ACC112 (cell line): ENCODE results near the gene PTPRN2.
"Not testable (repeated sequence)": the region's sequence is repeated elsewhere in the genome, so short reads cannot be mapped to it uniquely, and the experiment has no call there.

Experiments
- H2AFZ ChIP-seq: fragments of 200-600 bp; sonication (generic); one replicate; pipeline ENCODE4 v1.6.0; 2017; ENCODE audit warnings: antibody characterized with exemption, low read length; ENCODE audit not compliant: unreplicated experiment
- H3K27ac ChIP-seq: fragments of 200-600 bp; sonication (generic); 2 replicates; pipeline ENCODE4 v1.5.1; 2014; ENCODE audit warnings: low read depth, mild to moderate bottlenecking, antibody characterized with exemption, low read length, moderate library complexity
- H3K27me3 ChIP-seq: fragments of 200-600 bp; sonication (generic); 2 replicates; pipeline ENCODE4 v1.6.1; 2014; ENCODE audit warnings: mild to moderate bottlenecking, antibody characterized with exemption, low read length, moderate library complexity, mixed read lengths; ENCODE audit not compliant: insufficient read depth
- H3K36me3 ChIP-seq: fragments of 200-600 bp; sonication (generic); 2 replicates; pipeline ENCODE4 v1.6.1; 2016; ENCODE audit warnings: mild to moderate bottlenecking, antibody characterized with exemption, low read length, moderate library complexity, mixed read lengths; ENCODE audit not compliant: insufficient read depth
- H3K4me1 ChIP-seq: fragments of 200-600 bp; sonication (generic); one replicate; pipeline ENCODE4 v1.6.1; 2016; ENCODE audit warnings: low read length, mixed read lengths; ENCODE audit not compliant: insufficient read depth, unreplicated experiment, control insufficient read depth
- H3K4me3 ChIP-seq: fragments of 200-600 bp; sonication (generic); 2 replicates; pipeline ENCODE4 v1.5.1; 2014; ENCODE audit warnings: mild to moderate bottlenecking, low read depth, low read length
- H3K79me2 ChIP-seq: fragments of 200-600 bp; sonication (generic); one replicate; pipeline ENCODE4 v1.6.0; 2016; ENCODE audit warnings: low read length; ENCODE audit not compliant: control insufficient read depth, unreplicated experiment, insufficient read depth

Gene PTPRN2

DNA sequence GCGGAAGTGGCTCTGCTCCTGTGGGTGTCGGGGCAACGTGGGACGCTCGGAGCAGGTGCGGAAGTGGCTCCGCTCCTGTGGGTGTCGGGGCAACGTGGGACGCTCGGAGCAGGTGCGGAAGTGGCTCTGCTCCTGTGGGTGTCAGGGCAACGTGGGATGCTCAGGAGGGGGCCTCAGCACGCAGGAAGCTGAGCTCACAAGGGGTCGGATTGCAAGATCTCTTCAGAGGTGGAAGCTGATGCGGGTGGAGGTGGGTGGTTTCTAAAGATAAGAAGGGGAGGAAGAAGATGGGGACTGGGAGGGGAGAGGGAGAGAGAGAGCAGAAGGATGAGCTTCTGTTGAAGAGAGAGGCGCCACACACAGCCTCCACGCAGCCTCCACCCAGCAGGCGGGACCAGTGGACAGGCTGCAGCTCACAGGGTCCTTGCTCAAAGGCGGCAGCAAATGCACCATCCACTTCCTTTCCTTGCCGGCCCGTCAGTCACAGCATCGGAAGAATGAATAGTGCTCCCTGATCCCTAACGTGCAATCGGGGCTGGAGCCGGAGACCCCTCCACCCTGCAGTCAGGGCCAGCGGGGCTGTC is 78.7 kb downstream of the PTPRN2 start:
- no peaks in the 10 kb centered on the region for H3K4me1 ChIP-seq
- H3K27ac ChIP-seq: no peak overlapping the region
- no peak overlapping the region for H2AFZ ChIP-seq
- no peaks in the 10 kb centered on the region for H3K79me2 ChIP-seq
- H3K36me3 ChIP-seq: no peaks in the 10 kb centered on the region
- no peaks in the 10 kb centered on the region for H3K27me3 ChIP-seq
- H3K4me3 ChIP-seq: no peak overlapping the region

GRCh38 chr7:158508321-158508720 is 79.3 kb downstream of the PTPRN2 start:
- H3K79me2 ChIP-seq, H3K4me3 ChIP-seq, H3K36me3 ChIP-seq, H2AFZ ChIP-seq, H3K4me1 ChIP-seq, H3K27me3 ChIP-seq, H3K27ac ChIP-seq: not testable (repeated sequence)

GRCh38 chr7:158507917-158508316 is 79.7 kb downstream of the PTPRN2 start:
- no peaks in the 10 kb centered on the region for H3K79me2 ChIP-seq
- no peak overlapping the region for H3K4me3 ChIP-seq
- no peak overlapping the region for H2AFZ ChIP-seq
- no peaks in the 10 kb centered on the region for H3K27me3 ChIP-seq
- H3K27ac ChIP-seq: no peak overlapping the region
- H3K4me1 ChIP-seq: no peaks in the 10 kb centered on the region
- H3K36me3 ChIP-seq: no peaks in the 10 kb centered on the region

DNA sequence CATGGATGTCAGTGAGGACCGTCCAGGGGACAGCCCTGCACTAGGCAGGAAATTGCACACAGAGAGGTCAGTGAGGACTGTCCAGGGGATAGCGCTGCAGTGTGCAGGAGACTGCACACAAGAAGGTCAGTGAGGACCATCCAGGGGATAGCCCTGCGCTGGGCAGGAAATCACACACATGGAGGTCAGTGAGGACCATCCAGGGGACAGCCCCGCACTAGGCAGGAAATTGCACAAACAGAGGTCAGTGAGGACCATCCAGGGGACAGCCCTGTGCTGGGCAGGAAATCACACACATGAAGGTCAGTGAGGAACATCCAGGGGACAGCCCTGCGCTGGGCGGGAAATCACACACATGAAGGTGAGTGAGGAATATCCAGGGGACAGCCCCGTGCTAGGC is 80.4 kb downstream of the PTPRN2 start:
- H3K27ac ChIP-seq, H3K4me3 ChIP-seq, H2AFZ ChIP-seq, H3K36me3 ChIP-seq, H3K79me2 ChIP-seq, H3K27me3 ChIP-seq, H3K4me1 ChIP-seq: not testable (repeated sequence)

- Histone ChIP-seq H3K79me2 (no peaks in the 10 kb centered on the region), H3K27ac (no peak overlapping the region), H3K4me3 (no peak overlapping the region)
These were observed 81.0 kb downstream of the PTPRN2 start for GRCh38 chr7:158506626-158507025.

GRCh38 chr7:158505683-158506082 is 81.9 kb downstream of the PTPRN2 start:
- Histone ChIP-seq H2AFZ (no peak overlapping the region), H3K79me2 (no peaks in the 10 kb centered on the region), H3K4me1 (no peaks in the 10 kb centered on the region), H3K4me3 (no peak overlapping the region), H3K27me3 (peaks cover 13% of the 10 kb centered on the region; the same call in 1 of the 2 replicates), H3K27ac (no peak overlapping the region), H3K36me3 (no peaks in the 10 kb centered on the region)

More at GRCh38 chr7:158506626-158507025, 81.0 kb downstream of the PTPRN2 start:
- Histone ChIP-seq H3K4me1 (no peaks in the 10 kb centered on the region), H3K36me3 (no peaks in the 10 kb centered on the region), H3K27me3 (peaks cover 5% of the 10 kb centered on the region; the same call in 1 of the 2 replicates), H2AFZ (no peak overlapping the region)

DNA sequence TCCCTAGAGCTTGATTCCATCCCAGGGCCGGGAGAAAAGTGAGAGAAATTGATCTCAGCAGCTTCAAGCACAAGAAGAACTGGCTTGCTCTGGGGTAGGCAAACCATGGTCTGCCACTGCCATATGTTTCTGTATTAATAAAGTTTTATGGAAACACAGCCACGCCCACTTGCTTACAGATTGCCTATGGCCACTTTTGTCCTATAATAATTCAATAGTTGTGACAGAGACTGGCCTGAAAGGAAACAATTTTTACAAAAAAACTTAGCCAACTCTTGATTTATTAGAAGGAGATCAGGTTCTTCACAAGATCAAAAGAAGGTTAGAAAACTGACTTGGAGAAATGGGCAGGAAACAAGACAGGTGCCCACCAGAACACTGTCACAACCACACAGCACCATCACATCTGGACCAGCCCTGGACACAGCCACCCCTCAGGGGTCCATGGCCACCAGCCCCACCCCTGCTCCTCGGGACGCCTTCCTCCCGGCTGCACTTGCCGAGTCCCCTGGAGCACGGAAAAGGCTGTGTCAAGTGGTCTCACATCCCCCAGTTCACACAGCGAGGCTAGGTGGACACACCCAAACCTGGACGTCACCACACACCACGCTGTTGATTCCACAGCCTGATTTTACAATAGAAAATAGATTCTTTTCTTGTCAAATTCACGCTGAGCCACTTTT is 85.4 kb downstream of the PTPRN2 start:
- no peak overlapping the region for H3K4me3 ChIP-seq
- peaks cover 16% of the 10 kb centered on the region; the same call in 1 of the 2 replicates for H3K27me3 ChIP-seq
- no peaks in the 10 kb centered on the region for H3K36me3 ChIP-seq
- H3K27ac ChIP-seq: no peak overlapping the region
- H3K4me1 ChIP-seq: no peaks in the 10 kb centered on the region
- H3K79me2 ChIP-seq: no peaks in the 10 kb centered on the region
- no peak overlapping the region for H2AFZ ChIP-seq

GRCh38 chr7:158501393-158502067 is 86.1 kb downstream of the PTPRN2 start:
- no peak overlapping the region for H3K27ac ChIP-seq
- H2AFZ ChIP-seq: no peak overlapping the region

DNA sequence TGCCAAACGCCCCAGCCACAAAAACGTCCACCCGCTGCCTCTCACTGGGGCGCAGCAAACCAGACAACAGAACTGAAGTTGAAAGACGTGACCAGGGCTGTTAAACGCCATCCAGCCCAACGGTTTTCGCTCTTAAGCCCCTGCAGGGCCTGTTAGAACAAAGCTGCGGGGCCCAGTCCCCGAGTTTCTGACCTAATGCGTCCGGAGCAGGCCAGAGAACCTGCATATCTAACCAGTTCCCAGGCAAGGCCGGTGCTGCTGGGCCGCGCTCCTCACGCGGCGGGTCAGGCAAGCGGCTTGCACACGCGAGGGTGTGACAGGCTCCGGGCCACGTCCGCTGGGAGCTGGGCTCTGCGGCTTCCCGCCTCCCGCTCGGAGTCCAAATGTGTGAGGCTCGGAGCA is 87.0 kb downstream of the PTPRN2 start:
- Histone ChIP-seq H3K79me2 (no peaks in the 10 kb centered on the region), H2AFZ (no peak overlapping the region), H3K27ac (no peak overlapping the region), H3K27me3 (peaks cover 16% of the 10 kb centered on the region; the same call in 1 of the 2 replicates), H3K36me3 (no peaks in the 10 kb centered on the region), H3K4me1 (no peaks in the 10 kb centered on the region), H3K4me3 (no peak overlapping the region)

More at GRCh38 chr7:158501393-158502067, 86.1 kb downstream of the PTPRN2 start:
- Histone ChIP-seq H3K27me3 (peaks cover 16% of the 10 kb centered on the region; the same call in 1 of the 2 replicates), H3K79me2 (no peaks in the 10 kb centered on the region), H3K36me3 (no peaks in the 10 kb centered on the region), H3K4me3 (no peak overlapping the region), H3K4me1 (no peaks in the 10 kb centered on the region)

DNA sequence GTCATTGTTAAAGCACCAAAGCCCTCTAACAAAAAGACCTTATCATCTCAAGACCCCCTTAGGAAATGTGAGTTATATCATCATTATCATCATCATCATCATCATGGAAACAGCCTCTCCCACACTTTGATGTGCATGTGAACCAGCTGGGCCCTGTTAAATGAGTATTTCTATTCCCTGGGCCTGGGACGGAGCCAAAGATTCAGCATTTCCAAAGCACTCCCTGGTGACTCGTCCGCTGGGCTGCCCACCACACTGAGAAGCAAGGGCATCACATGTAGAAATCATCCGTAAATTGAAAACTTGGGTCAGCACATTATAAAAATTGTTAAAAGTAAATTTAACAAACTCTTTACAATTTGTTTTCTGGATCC is 88.6 kb downstream of the PTPRN2 start:
- Histone ChIP-seq H2AFZ (no peak overlapping the region), H3K27me3 (peaks cover 16% of the 10 kb centered on the region; the same call in 1 of the 2 replicates), H3K4me3 (no peak overlapping the region), H3K79me2 (no peaks in the 10 kb centered on the region), H3K27ac (no peak overlapping the region), H3K4me1 (no peaks in the 10 kb centered on the region), H3K36me3 (no peaks in the 10 kb centered on the region)
